ENCODE measurements around the gene ALOX12B.

ALOX12B gene

DNA sequence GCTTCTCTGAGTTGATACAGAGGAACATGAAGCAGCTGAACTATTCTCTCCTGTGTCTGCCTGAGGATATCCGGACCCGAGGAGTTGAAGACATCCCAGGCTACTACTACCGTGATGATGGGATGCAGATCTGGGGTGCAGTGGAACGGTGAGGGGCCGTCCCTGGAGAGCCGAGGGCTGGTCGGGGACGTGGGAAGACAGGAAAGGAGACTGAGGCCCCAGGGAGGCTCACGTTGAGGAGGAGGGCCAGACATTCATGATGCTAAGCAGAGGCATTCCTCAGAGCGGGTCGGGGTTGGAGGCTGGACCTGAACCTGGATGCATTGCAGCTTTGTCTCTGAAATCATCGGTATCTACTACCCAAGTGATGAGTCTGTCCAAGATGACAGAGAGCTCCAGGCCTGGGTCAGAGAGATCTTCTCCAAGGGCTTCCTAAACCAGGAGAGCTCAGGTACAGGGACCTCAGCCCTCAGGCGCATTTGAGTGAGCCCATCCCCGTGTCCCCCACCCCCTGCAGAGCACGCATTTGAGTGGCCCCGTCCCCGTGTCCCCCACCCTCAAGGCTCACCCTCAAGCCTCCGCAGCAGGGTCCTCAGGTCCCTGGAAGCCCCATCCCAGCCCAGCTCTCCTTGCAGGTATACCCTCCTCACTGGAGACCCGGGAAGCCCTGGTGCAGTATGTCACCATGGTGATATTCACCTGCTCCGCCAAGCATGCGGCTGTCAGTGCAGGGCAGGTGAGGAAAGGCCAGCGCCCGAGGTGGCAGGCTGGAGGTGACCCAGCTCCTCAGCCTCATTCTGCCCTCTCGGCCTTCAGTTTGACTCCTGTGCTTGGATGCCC lies 40.4 kb downstream of the ALOX12B start:
- H3K4me1 ChIP-seq (ENCODE audit: control insufficient read depth in 1 of 2, insufficient read depth in 2 of 2, low read length in 2 of 2): no peaks in the 10 kb centered on the region
- H3K36me3 ChIP-seq (ENCODE audit: control insufficient read depth in 1 of 2, insufficient read depth in 2 of 2, low read length in 2 of 2): no peaks in the 10 kb centered on the region
- no peaks in the 10 kb centered on the region for H3K27me3 ChIP-seq (ENCODE audit: low read depth, low read length)
- no peak overlapping the region for H3K4me3 ChIP-seq (ENCODE audit: low read depth in 1 of 2, low read length in 2 of 2)
- H3K9me3 ChIP-seq (ENCODE audit: control insufficient read depth in 1 of 2, low read length in 2 of 2): no peaks in the 10 kb centered on the region
- no peak overlapping the region for H3K27ac ChIP-seq (ENCODE audit: low read length)

DNA sequence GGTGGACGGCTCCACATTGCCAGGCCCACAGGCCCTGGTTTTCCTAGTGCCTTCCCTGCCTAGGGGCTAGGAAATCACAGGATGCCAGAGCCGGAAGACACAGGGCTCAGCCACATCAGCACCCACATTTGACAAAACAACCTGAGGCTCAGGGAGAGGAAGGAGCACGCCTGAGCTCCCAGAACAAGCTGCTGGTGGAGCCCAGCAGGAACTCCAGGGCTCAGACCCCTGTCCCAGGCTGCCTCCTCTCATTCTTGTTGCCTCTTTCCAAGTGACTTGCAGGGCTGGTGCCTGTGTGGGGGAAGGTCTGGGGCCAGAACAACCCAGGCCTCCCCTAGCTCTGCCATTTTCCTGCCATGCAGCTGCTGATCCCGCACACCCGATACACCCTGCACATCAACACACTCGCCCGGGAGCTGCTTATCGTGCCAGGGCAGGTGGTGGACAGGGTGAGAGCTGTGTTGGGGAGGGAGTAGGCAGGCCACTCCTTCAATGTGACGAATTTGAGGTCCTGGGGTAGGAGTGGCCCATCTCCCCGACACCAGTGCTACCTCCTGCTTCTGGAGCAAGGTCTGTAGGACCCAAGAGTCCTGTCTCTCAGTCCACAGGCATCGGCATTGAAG lies 41.1 kb downstream of the ALOX12B start:
- Histone ChIP-seq H3K36me3 (ENCODE audit: control insufficient read depth in 1 of 2, insufficient read depth in 2 of 2, low read length in 2 of 2) (no peaks in the 10 kb centered on the region), H3K9me3 (ENCODE audit: control insufficient read depth in 1 of 2, low read length in 2 of 2) (no peaks in the 10 kb centered on the region), H3K27ac (ENCODE audit: low read length) (no peak overlapping the region), H3K4me1 (ENCODE audit: control insufficient read depth in 1 of 2, insufficient read depth in 2 of 2, low read length in 2 of 2) (no peaks in the 10 kb centered on the region), H3K27me3 (ENCODE audit: low read depth, low read length) (no peaks in the 10 kb centered on the region), H3K4me3 (ENCODE audit: low read depth in 1 of 2, low read length in 2 of 2) (no peak overlapping the region)

DNA sequence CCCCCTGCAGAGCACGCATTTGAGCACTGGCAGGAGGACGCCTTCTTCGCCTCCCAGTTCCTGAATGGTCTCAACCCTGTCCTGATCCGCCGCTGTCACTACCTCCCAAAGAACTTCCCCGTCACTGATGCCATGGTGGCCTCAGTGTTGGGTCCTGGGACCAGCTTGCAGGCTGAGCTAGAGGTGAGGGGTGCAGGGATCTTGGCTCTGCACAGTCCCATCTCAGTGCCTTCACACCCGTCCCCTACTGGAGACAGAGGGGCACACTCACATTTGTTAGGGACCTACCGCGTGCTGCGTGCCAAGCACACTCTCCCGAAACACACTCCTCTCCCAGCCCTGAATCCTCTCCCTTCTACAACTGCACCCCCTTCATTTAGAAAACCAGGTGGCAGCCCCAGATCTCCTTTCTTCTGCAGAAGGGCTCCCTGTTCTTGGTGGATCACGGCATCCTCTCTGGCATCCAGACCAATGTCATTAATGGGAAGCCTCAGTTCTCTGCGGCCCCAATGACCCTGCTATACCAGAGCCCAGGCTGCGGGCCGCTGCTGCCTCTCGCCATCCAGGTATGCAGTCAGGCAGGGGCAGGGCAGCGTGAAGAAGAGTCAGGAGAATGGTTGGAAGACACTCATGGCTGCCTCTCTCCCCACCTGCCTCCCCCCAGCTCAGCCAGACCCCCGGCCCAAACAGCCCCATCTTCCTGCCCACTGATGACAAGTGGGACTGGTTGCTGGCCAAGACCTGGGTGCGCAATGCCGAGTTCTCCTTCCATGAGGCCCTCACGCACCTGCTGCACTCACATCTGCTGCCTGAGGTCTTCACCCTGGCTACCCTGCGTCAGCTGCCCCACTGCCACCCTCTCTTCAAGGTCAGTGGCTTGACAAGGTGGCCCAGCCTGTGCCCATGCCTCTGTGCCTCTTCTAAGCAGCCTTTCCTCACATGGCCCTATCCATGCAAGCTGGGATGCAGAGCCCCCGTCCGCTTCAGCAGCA lies 42.4 kb downstream of the ALOX12B start:
- H3K27me3 ChIP-seq (ENCODE audit: low read depth, low read length): no peaks in the 10 kb centered on the region
- no peaks in the 10 kb centered on the region for H3K36me3 ChIP-seq (ENCODE audit: control insufficient read depth in 1 of 2, insufficient read depth in 2 of 2, low read length in 2 of 2)
- no peak overlapping the region for H3K4me3 ChIP-seq (ENCODE audit: low read depth in 1 of 2, low read length in 2 of 2)
- H3K9me3 ChIP-seq (ENCODE audit: control insufficient read depth in 1 of 2, low read length in 2 of 2): no peaks in the 10 kb centered on the region
- no peaks in the 10 kb centered on the region for H3K4me1 ChIP-seq (ENCODE audit: control insufficient read depth in 1 of 2, insufficient read depth in 2 of 2, low read length in 2 of 2)
- H3K27ac ChIP-seq (ENCODE audit: low read length): no peak overlapping the region

DNA sequence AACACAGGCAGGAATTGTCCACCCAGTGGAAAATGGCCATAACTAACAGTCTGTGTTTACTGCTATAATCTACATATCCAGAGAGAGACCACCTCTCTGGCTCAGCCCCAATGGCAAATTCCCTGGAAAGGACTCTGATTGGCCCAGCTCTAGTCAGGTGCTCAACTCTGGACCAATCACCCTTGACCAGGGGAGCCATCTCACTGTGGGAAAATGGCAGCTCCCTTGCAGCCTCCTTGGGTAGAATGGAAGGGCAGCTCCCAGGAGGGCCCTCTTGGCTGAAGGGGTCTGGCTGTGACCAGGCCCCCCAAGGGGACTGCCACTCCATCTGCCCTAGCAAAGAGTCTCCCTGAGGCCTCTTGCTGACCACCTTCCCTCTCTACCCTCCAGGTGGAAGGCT lies 45.5 kb downstream of the ALOX12B start:
- H3K27me3 ChIP-seq (ENCODE audit: low read depth, low read length): peaks cover 8% of the 10 kb centered on the region
- H3K36me3 ChIP-seq (ENCODE audit: control insufficient read depth in 1 of 2, insufficient read depth in 2 of 2, low read length in 2 of 2): no peaks in the 10 kb centered on the region
- no peak overlapping the region for H3K27ac ChIP-seq (ENCODE audit: low read length)
- no peaks in the 10 kb centered on the region for H3K9me3 ChIP-seq (ENCODE audit: control insufficient read depth in 1 of 2, low read length in 2 of 2)
- no peaks in the 10 kb centered on the region for H3K4me1 ChIP-seq (ENCODE audit: control insufficient read depth in 1 of 2, insufficient read depth in 2 of 2, low read length in 2 of 2)
- H3K4me3 ChIP-seq (ENCODE audit: low read depth in 1 of 2, low read length in 2 of 2): no peak overlapping the region

DNA sequence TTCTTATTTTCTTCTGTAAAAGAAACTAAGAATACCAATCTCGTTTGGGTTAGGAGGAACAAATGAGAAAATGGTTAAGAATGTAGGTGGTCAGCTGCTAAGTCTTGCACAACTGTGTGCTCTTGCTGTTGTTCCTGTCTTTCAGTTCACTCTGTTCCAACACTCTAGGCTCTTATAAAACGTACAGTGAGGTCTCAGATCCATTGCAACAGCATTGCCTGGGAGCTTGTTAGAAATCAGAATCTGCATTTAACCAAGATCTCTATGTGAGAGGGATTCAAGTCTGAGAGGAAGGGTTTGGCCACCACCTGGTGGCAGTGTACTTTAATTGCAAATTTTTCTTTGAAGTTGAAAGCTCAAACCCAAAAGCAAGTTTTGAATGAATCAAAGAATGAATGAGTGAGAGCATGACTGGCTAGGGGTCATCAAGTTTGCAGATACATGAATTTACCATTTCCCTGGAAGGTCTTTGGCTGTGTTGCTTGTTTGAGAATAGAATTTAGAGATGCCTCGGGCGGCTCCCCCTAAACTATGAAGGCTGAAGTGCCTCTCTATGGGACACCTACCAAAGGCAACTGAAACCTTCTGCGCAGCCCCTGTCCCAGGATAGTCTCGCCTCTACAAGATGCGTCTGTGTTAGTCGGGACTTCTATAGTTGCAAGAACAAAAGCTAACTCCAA lies 46.1 kb downstream of the ALOX12B start:
- Histone ChIP-seq H3K27ac (ENCODE audit: low read length) (no peak overlapping the region), H3K4me3 (ENCODE audit: low read depth in 1 of 2, low read length in 2 of 2) (no peak overlapping the region), H3K9me3 (ENCODE audit: control insufficient read depth in 1 of 2, low read length in 2 of 2) (no peaks in the 10 kb centered on the region), H3K36me3 (ENCODE audit: control insufficient read depth in 1 of 2, insufficient read depth in 2 of 2, low read length in 2 of 2) (no peaks in the 10 kb centered on the region), H3K27me3 (ENCODE audit: low read depth, low read length) (peaks cover 8% of the 10 kb centered on the region), H3K4me1 (ENCODE audit: control insufficient read depth in 1 of 2, insufficient read depth in 2 of 2, low read length in 2 of 2) (no peaks in the 10 kb centered on the region)

DNA sequence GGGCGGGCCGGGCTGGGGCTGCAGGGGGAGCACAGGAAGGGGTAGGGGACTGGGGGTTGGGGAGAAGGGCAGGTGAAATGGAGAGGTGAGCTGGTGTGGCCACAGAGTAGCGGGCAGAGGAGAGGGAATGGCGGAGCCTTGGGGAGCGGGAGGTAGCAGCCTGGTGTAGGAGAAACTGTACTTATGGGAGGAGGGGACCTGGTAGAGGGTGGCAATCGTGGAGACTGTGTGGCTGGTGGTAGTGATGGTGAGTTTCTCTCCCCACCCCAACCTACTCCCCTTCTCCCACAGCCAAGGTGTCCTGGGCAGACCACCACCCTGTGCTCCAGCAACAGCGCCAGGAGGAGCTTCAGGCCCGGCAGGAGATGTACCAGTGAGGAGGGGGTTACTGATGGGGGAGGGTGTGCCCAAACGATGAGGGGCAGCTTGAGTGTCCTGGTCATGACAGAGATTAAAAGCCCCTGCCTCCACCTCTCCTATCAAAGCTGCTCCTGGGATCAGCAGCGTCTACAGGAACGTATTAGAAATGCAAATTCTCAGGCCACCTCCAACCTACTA lies 47.8 kb downstream of the ALOX12B start:
- H3K27me3 ChIP-seq (ENCODE audit: low read depth, low read length): peaks cover 8% of the 10 kb centered on the region
- no peak overlapping the region for H3K4me3 ChIP-seq (ENCODE audit: low read depth in 1 of 2, low read length in 2 of 2)
- H3K4me1 ChIP-seq (ENCODE audit: control insufficient read depth in 1 of 2, insufficient read depth in 2 of 2, low read length in 2 of 2): no peaks in the 10 kb centered on the region
- no peak overlapping the region for H3K27ac ChIP-seq (ENCODE audit: low read length)
- H3K9me3 ChIP-seq (ENCODE audit: control insufficient read depth in 1 of 2, low read length in 2 of 2): no peaks in the 10 kb centered on the region
- H3K36me3 ChIP-seq (ENCODE audit: control insufficient read depth in 1 of 2, insufficient read depth in 2 of 2, low read length in 2 of 2): no peaks in the 10 kb centered on the region

DNA sequence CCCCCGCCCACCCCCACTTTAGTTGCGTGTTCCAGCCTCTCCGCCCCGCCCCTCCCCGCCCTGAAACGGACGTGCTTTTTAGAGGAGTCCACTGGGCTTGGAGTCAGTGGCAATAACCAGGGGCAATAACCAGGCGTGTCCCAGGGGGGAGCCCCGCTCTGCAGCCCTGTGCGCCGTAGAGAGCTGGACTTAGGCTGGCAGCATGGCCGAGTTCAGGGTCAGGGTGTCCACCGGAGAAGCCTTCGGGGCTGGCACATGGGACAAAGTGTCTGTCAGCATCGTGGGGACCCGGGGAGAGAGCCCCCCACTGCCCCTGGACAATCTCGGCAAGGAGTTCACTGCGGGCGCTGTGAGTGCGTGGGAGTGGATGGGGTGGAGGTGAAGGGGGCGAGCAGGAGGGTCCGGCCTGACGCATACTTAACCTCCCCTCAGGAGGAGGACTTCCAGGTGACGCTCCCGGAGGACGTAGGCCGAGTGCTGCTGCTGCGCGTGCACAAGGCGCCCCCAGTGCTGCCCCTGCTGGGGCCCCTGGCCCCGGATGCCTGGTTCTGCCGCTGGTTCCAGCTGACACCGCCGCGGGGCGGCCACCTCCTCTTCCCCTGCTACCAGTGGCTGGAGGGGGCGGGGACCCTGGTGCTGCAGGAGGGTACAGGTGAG lies 48.4 kb downstream of the ALOX12B start, which contains the start of gene ALOX15B:
Gene ALOX15B (plus strand): TSS at position 106 of the 657 bp plus-strand sequence. CDS start 97 bp downstream, at position 203.
- no peaks in the 10 kb centered on the region for H3K4me1 ChIP-seq (ENCODE audit: control insufficient read depth in 1 of 2, insufficient read depth in 2 of 2, low read length in 2 of 2)
- H3K9me3 ChIP-seq (ENCODE audit: control insufficient read depth in 1 of 2, low read length in 2 of 2): no peaks in the 10 kb centered on the region
- H3K4me3 ChIP-seq (ENCODE audit: low read depth in 1 of 2, low read length in 2 of 2): no peak within 1 kb of the TSS
- no peak within 1 kb of the TSS for H3K27ac ChIP-seq (ENCODE audit: low read length)
- H3K36me3 ChIP-seq (ENCODE audit: control insufficient read depth in 1 of 2, insufficient read depth in 2 of 2, low read length in 2 of 2): no peaks in the 10 kb centered on the region
- peaks cover 8% of the 10 kb centered on the region for H3K27me3 ChIP-seq (ENCODE audit: low read depth, low read length)

DNA sequence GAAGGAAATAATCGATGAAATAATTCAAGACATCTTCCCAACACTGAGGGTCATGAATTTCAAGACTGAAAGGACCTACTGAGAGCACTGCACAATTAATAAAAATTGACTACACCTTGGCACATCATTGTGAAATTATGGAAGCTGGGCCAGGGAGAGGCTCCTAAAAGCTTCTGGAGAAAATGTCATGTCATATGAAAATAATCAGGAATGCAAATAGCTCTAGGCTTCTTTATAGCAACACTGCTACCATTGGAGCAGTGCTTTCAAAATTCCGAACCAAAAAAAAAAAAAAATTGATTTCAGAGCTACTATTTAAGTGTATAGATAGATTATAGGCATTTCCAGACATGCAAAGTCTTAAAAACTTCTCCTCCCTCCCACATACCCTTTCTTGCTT lies 55.1 kb downstream of the ALOX12B start:
- no peak overlapping the region for H3K4me3 ChIP-seq (ENCODE audit: low read depth in 1 of 2, low read length in 2 of 2)
- H3K4me1 ChIP-seq (ENCODE audit: control insufficient read depth in 1 of 2, insufficient read depth in 2 of 2, low read length in 2 of 2): no peaks in the 10 kb centered on the region
- no peak overlapping the region for H3K27ac ChIP-seq (ENCODE audit: low read length)

DNA sequence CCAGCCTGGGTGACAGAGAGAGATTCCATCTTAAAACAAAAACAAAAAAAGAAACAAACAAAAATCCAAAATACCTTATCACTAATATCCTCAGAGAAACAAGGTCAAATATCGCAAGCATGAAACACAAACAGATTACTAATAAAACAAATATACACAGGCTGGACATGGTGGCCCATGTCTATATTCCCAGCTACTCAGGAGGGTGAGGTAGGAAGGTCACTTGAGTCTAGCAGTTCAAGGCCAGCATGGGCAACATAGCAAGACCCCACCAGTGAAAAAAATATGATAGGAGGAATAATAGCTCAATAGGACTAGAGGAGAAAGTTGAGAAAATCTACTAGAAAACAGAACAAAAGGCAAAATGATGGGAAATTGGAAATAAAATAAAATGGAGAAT lies 55.6 kb downstream of the ALOX12B start:
- Histone ChIP-seq H3K4me1 (ENCODE audit: control insufficient read depth in 1 of 2, insufficient read depth in 2 of 2, low read length in 2 of 2) (no peaks in the 10 kb centered on the region), H3K4me3 (ENCODE audit: low read depth in 1 of 2, low read length in 2 of 2) (no peak overlapping the region), H3K36me3 (ENCODE audit: control insufficient read depth in 1 of 2, insufficient read depth in 2 of 2, low read length in 2 of 2) (no peaks in the 10 kb centered on the region), H3K27ac (ENCODE audit: low read length) (no peak overlapping the region), H3K27me3 (ENCODE audit: low read depth, low read length) (peaks cover 6% of the 10 kb centered on the region), H3K9me3 (ENCODE audit: control insufficient read depth in 1 of 2, low read length in 2 of 2) (no peaks in the 10 kb centered on the region)

More for the DNA sequence above, 55.1 kb downstream of the ALOX12B start:
- Histone ChIP-seq H3K9me3 (ENCODE audit: control insufficient read depth in 1 of 2, low read length in 2 of 2) (no peaks in the 10 kb centered on the region), H3K36me3 (ENCODE audit: control insufficient read depth in 1 of 2, insufficient read depth in 2 of 2, low read length in 2 of 2) (no peaks in the 10 kb centered on the region), H3K27me3 (ENCODE audit: low read depth, low read length) (peaks cover 2% of the 10 kb centered on the region)

DNA sequence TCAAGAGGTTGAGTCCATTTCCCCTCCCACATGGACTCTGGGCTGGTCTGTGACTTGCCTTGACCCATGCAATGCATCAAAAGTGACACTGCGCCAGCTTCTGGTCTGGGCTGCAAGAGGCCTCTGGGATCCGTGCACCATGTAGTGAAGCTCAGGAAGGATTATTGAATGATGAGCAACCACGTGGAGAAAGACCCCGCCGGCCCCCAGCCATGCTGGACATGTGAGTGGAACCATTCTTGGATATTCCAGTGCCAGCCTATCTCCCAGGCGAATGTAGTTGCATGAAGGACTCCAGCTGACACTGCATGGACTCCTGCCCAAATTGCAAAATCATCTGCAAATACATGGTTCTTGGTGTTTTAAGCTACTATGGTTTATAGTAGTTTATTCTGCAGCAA lies 56.3 kb downstream of the ALOX12B start:
- no peaks in the 10 kb centered on the region for H3K9me3 ChIP-seq (ENCODE audit: control insufficient read depth in 1 of 2, low read length in 2 of 2)
- no peaks in the 10 kb centered on the region for H3K4me1 ChIP-seq (ENCODE audit: control insufficient read depth in 1 of 2, insufficient read depth in 2 of 2, low read length in 2 of 2)
- H3K36me3 ChIP-seq (ENCODE audit: control insufficient read depth in 1 of 2, insufficient read depth in 2 of 2, low read length in 2 of 2): no peaks in the 10 kb centered on the region
- H3K27me3 ChIP-seq (ENCODE audit: low read depth, low read length): peaks cover 6% of the 10 kb centered on the region
- H3K4me3 ChIP-seq (ENCODE audit: low read depth in 1 of 2, low read length in 2 of 2): no peak overlapping the region
- H3K27ac ChIP-seq (ENCODE audit: low read length): no peak overlapping the region

All from muscle layer of duodenum (tissue), 2 donors.